HL-60 (cell line): ENCODE results near the gene AGBL3.
"Not testable (repeated sequence)": the region's sequence is repeated elsewhere in the genome, so short reads cannot be mapped to it uniquely, and the experiment has no call there.

Experiments
- POLR2AphosphoS5 ChIP-seq: IDR thresholded peaks from 2 replicates; pipeline ENCODE4 v1.6.1; 2012; ENCODE audit warnings: low read depth
- SPI1 ChIP-seq: IDR thresholded peaks from 2 replicates; pipeline ENCODE4 v1.6.1; 2012; ENCODE audit warnings: low read depth, mild to moderate bottlenecking, borderline replicate concordance
- TF ChIP-seq, protein P1 (sequence below): IDR thresholded peaks from 2 replicates; pipeline ENCODE4 v1.6.1; 2012; ENCODE audit warnings: low read depth; ENCODE audit not compliant: insufficient replicate concordance
- TF ChIP-seq, protein P2 (sequence below): IDR thresholded peaks from one replicate; pipeline ENCODE4 v1.5.1; 2011; ENCODE audit warnings: low read length, control low read depth, inconsistent platforms; ENCODE audit not compliant: insufficient read depth

DNA sequence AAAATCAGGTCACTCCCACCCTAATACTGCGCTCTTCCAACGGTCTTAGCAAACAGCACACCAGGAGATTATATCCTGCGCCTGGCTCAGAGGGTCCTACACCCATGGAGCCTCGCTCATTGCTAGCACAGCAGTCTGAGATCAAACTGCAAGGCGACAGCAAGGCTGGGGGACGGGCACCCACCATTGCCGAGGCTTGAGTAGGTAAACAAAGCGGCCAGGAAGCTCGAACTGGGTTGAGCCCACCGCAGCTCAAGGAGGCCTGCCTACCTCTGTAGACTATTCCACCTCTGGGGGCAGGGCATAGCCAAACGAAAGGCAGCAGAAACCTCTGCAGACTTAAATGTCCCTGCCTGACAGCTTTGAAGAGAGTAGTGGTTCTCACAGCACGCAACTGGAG, 80.7 kb downstream of the AGBL3 start:
- TF ChIP-seq, protein P1, sequence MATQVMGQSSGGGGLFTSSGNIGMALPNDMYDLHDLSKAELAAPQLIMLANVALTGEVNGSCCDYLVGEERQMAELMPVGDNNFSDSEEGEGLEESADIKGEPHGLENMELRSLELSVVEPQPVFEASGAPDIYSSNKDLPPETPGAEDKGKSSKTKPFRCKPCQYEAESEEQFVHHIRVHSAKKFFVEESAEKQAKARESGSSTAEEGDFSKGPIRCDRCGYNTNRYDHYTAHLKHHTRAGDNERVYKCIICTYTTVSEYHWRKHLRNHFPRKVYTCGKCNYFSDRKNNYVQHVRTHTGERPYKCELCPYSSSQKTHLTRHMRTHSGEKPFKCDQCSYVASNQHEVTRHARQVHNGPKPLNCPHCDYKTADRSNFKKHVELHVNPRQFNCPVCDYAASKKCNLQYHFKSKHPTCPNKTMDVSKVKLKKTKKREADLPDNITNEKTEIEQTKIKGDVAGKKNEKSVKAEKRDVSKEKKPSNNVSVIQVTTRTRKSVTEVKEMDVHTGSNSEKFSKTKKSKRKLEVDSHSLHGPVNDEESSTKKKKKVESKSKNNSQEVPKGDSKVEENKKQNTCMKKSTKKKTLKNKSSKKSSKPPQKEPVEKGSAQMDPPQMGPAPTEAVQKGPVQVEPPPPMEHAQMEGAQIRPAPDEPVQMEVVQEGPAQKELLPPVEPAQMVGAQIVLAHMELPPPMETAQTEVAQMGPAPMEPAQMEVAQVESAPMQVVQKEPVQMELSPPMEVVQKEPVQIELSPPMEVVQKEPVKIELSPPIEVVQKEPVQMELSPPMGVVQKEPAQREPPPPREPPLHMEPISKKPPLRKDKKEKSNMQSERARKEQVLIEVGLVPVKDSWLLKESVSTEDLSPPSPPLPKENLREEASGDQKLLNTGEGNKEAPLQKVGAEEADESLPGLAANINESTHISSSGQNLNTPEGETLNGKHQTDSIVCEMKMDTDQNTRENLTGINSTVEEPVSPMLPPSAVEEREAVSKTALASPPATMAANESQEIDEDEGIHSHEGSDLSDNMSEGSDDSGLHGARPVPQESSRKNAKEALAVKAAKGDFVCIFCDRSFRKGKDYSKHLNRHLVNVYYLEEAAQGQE: not testable (repeated sequence)
- TF ChIP-seq, protein P2, sequence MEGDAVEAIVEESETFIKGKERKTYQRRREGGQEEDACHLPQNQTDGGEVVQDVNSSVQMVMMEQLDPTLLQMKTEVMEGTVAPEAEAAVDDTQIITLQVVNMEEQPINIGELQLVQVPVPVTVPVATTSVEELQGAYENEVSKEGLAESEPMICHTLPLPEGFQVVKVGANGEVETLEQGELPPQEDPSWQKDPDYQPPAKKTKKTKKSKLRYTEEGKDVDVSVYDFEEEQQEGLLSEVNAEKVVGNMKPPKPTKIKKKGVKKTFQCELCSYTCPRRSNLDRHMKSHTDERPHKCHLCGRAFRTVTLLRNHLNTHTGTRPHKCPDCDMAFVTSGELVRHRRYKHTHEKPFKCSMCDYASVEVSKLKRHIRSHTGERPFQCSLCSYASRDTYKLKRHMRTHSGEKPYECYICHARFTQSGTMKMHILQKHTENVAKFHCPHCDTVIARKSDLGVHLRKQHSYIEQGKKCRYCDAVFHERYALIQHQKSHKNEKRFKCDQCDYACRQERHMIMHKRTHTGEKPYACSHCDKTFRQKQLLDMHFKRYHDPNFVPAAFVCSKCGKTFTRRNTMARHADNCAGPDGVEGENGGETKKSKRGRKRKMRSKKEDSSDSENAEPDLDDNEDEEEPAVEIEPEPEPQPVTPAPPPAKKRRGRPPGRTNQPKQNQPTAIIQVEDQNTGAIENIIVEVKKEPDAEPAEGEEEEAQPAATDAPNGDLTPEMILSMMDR: not testable (repeated sequence)
- not testable (repeated sequence) for TF ChIP-seq SPI1, POLR2AphosphoS5
